HepG2 (cell line): ENCODE measurements around the gene TBX21.

ENCODE experiments used
- BHLHE40 ChIP-seq: IDR thresholded peaks from 2 replicates; pipeline ENCODE4 v1.6.1; 2011; ENCODE audit warnings: low read length, improper control_type of control experiment
- HCFC1 ChIP-seq: fragments of 150-350 bp; IDR thresholded peaks from 2 replicates; pipeline ENCODE4 v1.6.1; 2014; ENCODE audit warnings: low read depth, low read length
- MTF1 ChIP-seq: sonication (generic); formaldehyde crosslinking; IDR thresholded peaks from 2 replicates; pipeline ENCODE4 v1.5.0; 2020; ENCODE audit warnings: missing genetic modification reagents
- SIN3A ChIP-seq: IDR thresholded peaks from 2 replicates; pipeline ENCODE4 v1.6.1; 2011; ENCODE audit warnings: low read depth, mild to moderate bottlenecking, control low read depth, low read length, borderline replicate concordance
- TF ChIP-seq, protein P1 (sequence below): IDR thresholded peaks from 2 replicates; pipeline ENCODE4 v1.6.1; 2016; ENCODE audit warnings: mild to moderate bottlenecking
- TF ChIP-seq, protein P2 (sequence below): IDR thresholded peaks from 2 replicates; pipeline ENCODE4 v1.6.1; 2012; ENCODE audit warnings: inconsistent platforms
- TF ChIP-seq, protein P3 (sequence below): IDR thresholded peaks from 2 replicates; pipeline ENCODE4 v1.6.1; 2018; ENCODE audit warnings: missing genetic modification reagents
- TF ChIP-seq, protein P4 (sequence below): sonication (generic); formaldehyde crosslinking; IDR thresholded peaks from 2 replicates; pipeline ENCODE4 v1.9.0; 2021; ENCODE audit warnings: missing genetic modification reagents, borderline replicate concordance
- TF ChIP-seq, protein P5 (sequence below): sonication (generic); formaldehyde crosslinking; IDR thresholded peaks from 2 replicates; pipeline ENCODE4 v1.4.0; 2020; ENCODE audit warnings: low read depth, mild to moderate bottlenecking, missing genetic modification reagents

DNA sequence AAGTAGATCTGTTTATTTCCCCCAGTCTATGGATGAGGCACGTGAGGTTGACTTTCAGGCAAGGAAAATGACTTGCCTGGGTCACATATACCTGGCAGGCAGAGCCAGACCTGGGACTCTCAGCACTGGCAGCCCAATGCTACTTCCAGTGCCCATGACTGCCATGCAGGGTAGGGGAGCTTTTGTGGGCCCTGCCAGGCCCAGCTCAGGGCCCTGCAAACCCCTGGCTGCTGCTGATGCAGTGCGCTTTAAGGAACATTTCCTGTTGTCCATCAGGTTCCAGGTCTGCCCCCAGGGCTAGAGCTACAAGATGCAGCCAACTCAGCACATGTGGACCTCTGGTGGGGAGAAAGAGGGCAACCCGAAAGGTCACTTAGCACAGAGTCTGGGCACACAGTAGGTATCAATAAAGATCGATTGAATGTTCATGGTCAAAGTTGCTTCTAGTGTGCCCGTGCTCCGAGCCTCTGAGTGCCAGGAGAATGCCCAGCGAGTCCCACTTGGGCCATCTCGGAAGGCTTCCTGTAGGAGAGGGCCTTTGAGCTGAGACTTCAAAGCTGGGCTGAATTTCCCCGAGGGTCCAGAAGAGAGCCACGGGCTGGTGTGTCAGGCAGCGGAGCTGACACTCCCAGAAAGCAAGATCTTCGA is 513 bp upstream of the TBX21 start:
- TF ChIP-seq, protein P1, sequence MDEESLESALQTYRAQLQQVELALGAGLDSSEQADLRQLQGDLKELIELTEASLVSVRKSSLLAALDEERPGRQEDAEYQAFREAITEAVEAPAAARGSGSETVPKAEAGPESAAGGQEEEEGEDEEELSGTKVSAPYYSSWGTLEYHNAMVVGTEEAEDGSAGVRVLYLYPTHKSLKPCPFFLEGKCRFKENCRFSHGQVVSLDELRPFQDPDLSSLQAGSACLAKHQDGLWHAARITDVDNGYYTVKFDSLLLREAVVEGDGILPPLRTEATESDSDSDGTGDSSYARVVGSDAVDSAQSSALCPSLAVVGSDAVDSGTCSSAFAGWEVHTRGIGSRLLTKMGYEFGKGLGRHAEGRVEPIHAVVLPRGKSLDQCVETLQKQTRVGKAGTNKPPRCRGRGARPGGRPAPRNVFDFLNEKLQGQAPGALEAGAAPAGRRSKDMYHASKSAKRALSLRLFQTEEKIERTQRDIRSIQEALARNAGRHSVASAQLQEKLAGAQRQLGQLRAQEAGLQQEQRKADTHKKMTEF (CRISPR knock-in tag) = no peak
- TF ChIP-seq HCFC1 = no peak
- TF ChIP-seq, protein P2, sequence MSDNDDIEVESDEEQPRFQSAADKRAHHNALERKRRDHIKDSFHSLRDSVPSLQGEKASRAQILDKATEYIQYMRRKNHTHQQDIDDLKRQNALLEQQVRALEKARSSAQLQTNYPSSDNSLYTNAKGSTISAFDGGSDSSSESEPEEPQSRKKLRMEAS = no peak
- no peak for TF ChIP-seq BHLHE40
- no peak for TF ChIP-seq MTF1 (CRISPR knock-in tag)
- TF ChIP-seq, protein P3, sequence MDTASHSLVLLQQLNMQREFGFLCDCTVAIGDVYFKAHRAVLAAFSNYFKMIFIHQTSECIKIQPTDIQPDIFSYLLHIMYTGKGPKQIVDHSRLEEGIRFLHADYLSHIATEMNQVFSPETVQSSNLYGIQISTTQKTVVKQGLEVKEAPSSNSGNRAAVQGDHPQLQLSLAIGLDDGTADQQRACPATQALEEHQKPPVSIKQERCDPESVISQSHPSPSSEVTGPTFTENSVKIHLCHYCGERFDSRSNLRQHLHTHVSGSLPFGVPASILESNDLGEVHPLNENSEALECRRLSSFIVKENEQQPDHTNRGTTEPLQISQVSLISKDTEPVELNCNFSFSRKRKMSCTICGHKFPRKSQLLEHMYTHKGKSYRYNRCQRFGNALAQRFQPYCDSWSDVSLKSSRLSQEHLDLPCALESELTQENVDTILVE (CRISPR knock-in tag) = no peak
- TF ChIP-seq, protein P4, sequence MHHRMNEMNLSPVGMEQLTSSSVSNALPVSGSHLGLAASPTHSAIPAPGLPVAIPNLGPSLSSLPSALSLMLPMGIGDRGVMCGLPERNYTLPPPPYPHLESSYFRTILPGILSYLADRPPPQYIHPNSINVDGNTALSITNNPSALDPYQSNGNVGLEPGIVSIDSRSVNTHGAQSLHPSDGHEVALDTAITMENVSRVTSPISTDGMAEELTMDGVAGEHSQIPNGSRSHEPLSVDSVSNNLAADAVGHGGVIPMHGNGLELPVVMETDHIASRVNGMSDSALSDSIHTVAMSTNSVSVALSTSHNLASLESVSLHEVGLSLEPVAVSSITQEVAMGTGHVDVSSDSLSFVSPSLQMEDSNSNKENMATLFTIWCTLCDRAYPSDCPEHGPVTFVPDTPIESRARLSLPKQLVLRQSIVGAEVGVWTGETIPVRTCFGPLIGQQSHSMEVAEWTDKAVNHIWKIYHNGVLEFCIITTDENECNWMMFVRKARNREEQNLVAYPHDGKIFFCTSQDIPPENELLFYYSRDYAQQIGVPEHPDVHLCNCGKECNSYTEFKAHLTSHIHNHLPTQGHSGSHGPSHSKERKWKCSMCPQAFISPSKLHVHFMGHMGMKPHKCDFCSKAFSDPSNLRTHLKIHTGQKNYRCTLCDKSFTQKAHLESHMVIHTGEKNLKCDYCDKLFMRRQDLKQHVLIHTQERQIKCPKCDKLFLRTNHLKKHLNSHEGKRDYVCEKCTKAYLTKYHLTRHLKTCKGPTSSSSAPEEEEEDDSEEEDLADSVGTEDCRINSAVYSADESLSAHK = no peak
- no peak for TF ChIP-seq SIN3A
- TF ChIP-seq, protein P5, sequence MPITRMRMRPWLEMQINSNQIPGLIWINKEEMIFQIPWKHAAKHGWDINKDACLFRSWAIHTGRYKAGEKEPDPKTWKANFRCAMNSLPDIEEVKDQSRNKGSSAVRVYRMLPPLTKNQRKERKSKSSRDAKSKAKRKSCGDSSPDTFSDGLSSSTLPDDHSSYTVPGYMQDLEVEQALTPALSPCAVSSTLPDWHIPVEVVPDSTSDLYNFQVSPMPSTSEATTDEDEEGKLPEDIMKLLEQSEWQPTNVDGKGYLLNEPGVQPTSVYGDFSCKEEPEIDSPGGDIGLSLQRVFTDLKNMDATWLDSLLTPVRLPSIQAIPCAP (CRISPR knock-in tag) = no peak
